PC-9 (cell line): ENCODE data around the gene TEC.

ENCODE experiments used
- CTCF ChIP-seq: fragments of 200-600 bp; sonication (generic); conservative IDR thresholded peaks from 2 replicates; pipeline ENCODE4 v1.6.1; 2017; ENCODE audit warnings: mixed run types, antibody characterized with exemption, mild to moderate bottlenecking, moderate library complexity
- EZH2 ChIP-seq: fragments of 200-600 bp; sonication (generic); IDR thresholded peaks from 2 replicates; pipeline ENCODE4 v1.8.0; 2017; ENCODE audit warnings: antibody characterized with exemption, low read depth

DNA sequence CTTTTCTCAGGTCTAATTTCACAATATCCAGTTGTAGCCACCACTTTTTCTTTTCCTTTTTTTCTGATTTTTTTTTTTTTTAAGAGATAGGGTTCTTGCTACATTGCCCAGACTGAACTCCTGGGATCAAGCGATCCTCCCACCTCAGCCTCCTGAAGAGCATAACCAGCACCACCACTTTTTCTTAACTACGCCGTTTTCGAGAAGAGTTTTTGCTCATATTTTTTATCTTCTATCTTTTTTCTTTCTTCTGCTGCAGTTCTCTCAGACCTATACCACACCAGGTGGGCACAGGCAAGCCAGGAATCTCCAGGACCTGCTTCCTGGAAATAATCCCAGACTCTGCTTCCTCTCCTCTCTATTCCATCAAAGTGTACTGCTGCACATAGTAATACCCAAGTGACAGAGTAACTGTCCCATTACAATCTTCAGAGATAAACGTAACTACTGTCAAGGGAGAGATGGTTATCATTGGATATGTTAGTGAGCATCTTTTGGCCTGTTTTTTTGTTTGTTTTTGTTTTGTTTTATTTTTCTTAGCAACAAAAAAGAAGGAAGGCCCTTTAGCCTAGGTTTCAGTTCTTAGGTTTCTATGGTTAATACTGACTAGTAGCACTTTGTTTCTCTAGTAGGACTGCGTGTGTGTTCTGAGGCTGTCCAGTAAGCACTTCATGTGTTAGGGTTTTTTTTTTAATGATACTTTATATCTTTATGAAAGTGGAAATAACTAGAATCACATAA, 76.4 kb downstream of the TEC start:
- TF ChIP-seq EZH2: no peak
- no peak for TF ChIP-seq CTCF
